GM10248 (cell line): ENCODE data around the gene SH3RF3.

Source experiments
- CTCF ChIA-PET: fragments of 300-600 bp; sonication (Branson Sonifier 250); formaldehyde crosslinking; extraction: SDS; loops from one replicate; lab custom pipeline; 2021; ENCODE audit warnings: antibody characterized with exemption; lab: Yijun Ruan, JAX
- POLR2A ChIA-PET: fragments of 350-650 bp; sonication (Branson Sonifier 250); formaldehyde crosslinking; extraction: SDS; loops from one replicate; lab custom pipeline; 2020; ENCODE audit warnings: antibody characterized with exemption; lab: Yijun Ruan, JAX
- DNase-seq: peaks from one replicate; pipeline ENCODE4 v3.0.0; 2012; ENCODE audit errors: extremely low spot score
- CTCF ChIP-seq: IDR thresholded peaks from 2 replicates; pipeline ENCODE4 v1.5.1; 2012; ENCODE audit warnings: mild to moderate bottlenecking, low read depth; ENCODE audit errors: extremely low read depth, missing control alignments, control extremely low read depth

SH3RF3 gene

GRCh38 chr2:109295070-109295780 lies 166.2 kb downstream of the SH3RF3 start:
- CTCF ChIA-PET = no interaction called here
- TF ChIP-seq CTCF = no peak
- POLR2A ChIA-PET = no interaction called here
- no peak for DNase-seq

DNA sequence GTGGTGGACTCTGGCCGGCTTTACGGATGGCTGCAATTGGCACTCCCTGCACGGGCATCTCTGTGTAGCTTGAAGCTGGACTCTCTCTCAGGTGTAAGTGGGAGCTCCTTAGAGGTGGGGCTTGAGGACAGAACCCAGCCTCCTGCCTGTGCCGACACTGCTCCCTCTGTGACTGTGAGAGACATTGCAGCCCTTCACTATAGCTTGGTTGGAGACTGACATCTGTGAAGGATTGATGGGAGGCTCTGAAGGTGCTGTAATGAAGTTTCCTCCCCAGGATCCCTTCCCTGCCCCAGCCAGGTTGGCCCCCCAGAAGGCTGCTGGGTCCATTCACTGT lies 166.7 kb downstream of the SH3RF3 start:
- TF ChIP-seq CTCF = no peak
- ChIA-PET POLR2A (no interaction called here), CTCF (no interaction called here)
- no peak for DNase-seq

GRCh38 chr2:109297566-109298490 lies 168.8 kb downstream of the SH3RF3 start:
- CTCF ChIA-PET = no interaction called here
- no peak for TF ChIP-seq CTCF
- POLR2A ChIA-PET = no interaction called here

DNA sequence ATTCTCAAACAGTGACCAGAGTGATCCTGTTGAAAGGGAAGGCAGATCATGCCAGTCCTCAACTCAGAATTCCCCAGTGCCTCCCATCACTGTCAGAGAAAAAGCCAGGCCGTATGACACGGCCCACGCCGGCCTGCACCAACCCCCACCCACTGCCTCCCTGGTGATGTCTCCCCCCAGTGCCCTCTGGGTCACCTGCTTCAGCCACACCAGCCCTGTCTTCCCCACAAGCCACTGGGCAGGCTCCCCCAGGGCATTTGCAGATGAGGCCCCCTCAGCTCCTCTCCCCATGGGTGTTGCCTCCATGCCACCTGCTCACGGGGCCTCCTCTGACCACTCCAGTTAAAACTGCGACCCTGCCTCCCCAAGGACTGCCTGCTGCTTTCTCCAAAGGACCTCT lies 169.8 kb downstream of the SH3RF3 start:
- ChIA-PET CTCF (interaction anchor here (0.6 kb wide), 1 partner anchor 132 kb away, joined by 3 read pairs; no protein-coding TSS in a partner anchor), POLR2A (no interaction called here)
- no peak for DNase-seq

More at GRCh38 chr2:109297566-109298490, 168.8 kb downstream of the SH3RF3 start:
- DNase-seq = no peak

GRCh38 chr2:109299536-109299935 lies 170.5 kb downstream of the SH3RF3 start:
- ChIA-PET CTCF (interaction anchor here (1.2 kb wide), 1 partner anchor 56 kb away, joined by 3 read pairs; no protein-coding TSS in a partner anchor), POLR2A (no interaction called here)
- no peak for DNase-seq
- TF ChIP-seq CTCF = no peak

More for the DNA sequence above, 169.8 kb downstream of the SH3RF3 start:
- TF ChIP-seq CTCF = no peak

DNA sequence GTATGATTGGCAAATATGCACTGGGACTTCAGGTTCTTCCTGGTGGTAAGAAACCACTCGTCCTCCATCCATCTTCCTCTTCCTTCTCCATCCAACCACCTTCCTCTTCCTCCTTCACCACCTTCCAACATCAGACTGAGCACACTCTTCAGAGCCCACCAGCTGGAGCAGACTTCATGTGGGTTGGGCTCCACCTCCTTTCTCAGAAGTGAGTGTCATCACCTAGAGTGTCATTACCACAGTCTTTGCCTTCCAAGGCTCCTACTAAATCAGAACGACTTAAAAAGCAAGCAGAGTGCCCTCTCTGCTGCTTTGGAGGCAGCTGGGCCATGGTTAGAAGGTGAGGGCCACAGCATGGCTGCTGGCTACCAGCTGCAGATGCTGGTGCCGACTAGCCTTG lies 171.6 kb downstream of the SH3RF3 start:
- POLR2A ChIA-PET = no interaction called here
- no peak for DNase-seq
- no peak for TF ChIP-seq CTCF
- CTCF ChIA-PET = interaction anchor here (1.2 kb wide), 1 partner anchor 57 kb away, joined by 3 read pairs; no protein-coding TSS in a partner anchor
